ENCODE data around the gene EIF4B. TPM values are rescaled to one million over a fixed set of nuclear protein-coding genes. Genes with fewer than 3 reads are reported as not detected.

Gene EIF4B
- total RNA-seq, 2 donors from 2014 or later = 279 to 338 TPM

GRCh38 chr12:53062977-53063707 is 56.9 kb downstream of the EIF4B start:
- H3K36me3 ChIP-seq = peaks cover 64% of the 10 kb centered on the region

DNA sequence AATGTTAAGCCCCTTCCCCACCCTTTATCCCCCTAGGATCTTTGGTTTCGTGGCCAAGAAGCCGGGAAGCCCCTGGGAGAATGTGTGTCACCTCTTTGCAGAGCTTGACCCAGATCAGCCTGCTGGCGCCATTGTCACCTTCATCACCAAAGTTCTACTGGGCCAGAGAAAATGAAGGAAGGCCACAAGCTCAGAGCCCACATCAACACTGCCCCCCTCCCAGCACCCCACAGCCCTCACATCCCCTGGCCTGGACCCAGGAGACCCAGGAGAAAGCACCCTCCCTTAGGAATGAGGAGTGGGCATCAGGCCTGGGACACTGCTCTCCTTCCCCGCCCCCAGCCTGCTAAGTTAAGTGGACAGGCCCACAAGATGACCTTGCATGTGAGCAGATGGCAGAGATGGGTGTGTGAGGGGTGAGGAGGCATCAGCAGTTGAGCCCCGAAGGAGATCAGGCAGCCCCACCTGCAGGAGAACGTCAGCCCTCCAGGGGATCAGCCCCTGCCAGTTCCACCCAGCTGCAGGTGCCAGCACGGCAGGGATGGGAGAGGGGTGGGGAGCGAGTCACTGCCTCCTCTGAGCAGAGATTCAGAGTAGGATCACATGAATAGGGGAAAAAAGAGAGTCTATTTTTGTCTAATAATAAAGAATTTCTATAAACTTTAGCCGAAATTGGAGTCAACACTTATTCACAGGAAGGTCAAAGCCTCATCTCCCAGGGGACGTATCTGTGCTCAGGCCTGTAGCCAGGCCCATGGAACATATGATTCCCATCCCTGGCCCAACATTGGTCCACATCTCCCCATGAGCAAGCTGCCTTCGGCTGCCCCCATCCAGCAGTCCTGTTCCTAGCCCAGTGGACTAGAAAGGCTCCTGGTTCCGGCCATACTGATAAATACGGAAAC is 57.7 kb downstream of the EIF4B start:
- ATAC-seq (ENCODE audit: insufficient number of reproducible peaks, low FRiP score, low read depth) (peak; percentile 25), DNase-seq (ENCODE audit: low spot score) (no peak)
- no peak overlapping the region for H3K4me3 ChIP-seq
- peaks cover 56% of the 10 kb centered on the region for H3K36me3 ChIP-seq
- H3K27ac ChIP-seq = peak overlapping the region; percentile 78 to 83
- peaks cover 22 to 84% of the 10 kb centered on the region in 2 donors for H3K4me1 ChIP-seq (ENCODE audit: control insufficient read depth in 1 of 2, low read depth in 2 of 2)
- no peaks in the 10 kb centered on the region for H3K9me3 ChIP-seq
- no peaks in the 10 kb centered on the region for H3K27me3 ChIP-seq (replicated peaks; ENCODE audit: insufficient read depth)
- TF ChIP-seq, protein P1, sequence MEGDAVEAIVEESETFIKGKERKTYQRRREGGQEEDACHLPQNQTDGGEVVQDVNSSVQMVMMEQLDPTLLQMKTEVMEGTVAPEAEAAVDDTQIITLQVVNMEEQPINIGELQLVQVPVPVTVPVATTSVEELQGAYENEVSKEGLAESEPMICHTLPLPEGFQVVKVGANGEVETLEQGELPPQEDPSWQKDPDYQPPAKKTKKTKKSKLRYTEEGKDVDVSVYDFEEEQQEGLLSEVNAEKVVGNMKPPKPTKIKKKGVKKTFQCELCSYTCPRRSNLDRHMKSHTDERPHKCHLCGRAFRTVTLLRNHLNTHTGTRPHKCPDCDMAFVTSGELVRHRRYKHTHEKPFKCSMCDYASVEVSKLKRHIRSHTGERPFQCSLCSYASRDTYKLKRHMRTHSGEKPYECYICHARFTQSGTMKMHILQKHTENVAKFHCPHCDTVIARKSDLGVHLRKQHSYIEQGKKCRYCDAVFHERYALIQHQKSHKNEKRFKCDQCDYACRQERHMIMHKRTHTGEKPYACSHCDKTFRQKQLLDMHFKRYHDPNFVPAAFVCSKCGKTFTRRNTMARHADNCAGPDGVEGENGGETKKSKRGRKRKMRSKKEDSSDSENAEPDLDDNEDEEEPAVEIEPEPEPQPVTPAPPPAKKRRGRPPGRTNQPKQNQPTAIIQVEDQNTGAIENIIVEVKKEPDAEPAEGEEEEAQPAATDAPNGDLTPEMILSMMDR (IDR thresholded peaks at IDR 0.05) = no peak

More at GRCh38 chr12:53062977-53063707, 56.9 kb downstream of the EIF4B start:
- H3K27ac ChIP-seq = peak overlapping the region; percentile 78 to 84
- no peak for ATAC-seq (ENCODE audit: insufficient number of reproducible peaks, low FRiP score, low read depth)
- no peaks in the 10 kb centered on the region for H3K27me3 ChIP-seq (replicated peaks; ENCODE audit: insufficient read depth)
- TF ChIP-seq, protein P1 (IDR thresholded peaks at IDR 0.05) = no peak
- no peak overlapping the region for H3K4me3 ChIP-seq
- H3K4me1 ChIP-seq (ENCODE audit: control insufficient read depth in 1 of 2, low read depth in 2 of 2) = peaks cover 22 to 79% of the 10 kb centered on the region in 2 donors
- no peak for DNase-seq (ENCODE audit: low spot score)
- H3K9me3 ChIP-seq = no peaks in the 10 kb centered on the region

- H3K27me3 ChIP-seq (replicated peaks; ENCODE audit: insufficient read depth) = no peaks in the 10 kb centered on the region
- H3K36me3 ChIP-seq = peaks cover 48% of the 10 kb centered on the region
- peaks cover 22 to 88% of the 10 kb centered on the region in 2 donors for H3K4me1 ChIP-seq (ENCODE audit: control insufficient read depth in 1 of 2, low read depth in 2 of 2)
- TF ChIP-seq, protein P1 (IDR thresholded peaks at IDR 0.05) = no peak
- ATAC-seq (ENCODE audit: insufficient number of reproducible peaks, low FRiP score, low read depth) = no peak
- DNase-seq (ENCODE audit: low spot score) = no peak
- H3K9me3 ChIP-seq = no peaks in the 10 kb centered on the region
- no peak overlapping the region for H3K4me3 ChIP-seq
- peak overlapping the region; percentile 78 to 83 for H3K27ac ChIP-seq
Observed at GRCh38 chr12:53064613-53065436, 58.6 kb downstream of the EIF4B start.

DNA sequence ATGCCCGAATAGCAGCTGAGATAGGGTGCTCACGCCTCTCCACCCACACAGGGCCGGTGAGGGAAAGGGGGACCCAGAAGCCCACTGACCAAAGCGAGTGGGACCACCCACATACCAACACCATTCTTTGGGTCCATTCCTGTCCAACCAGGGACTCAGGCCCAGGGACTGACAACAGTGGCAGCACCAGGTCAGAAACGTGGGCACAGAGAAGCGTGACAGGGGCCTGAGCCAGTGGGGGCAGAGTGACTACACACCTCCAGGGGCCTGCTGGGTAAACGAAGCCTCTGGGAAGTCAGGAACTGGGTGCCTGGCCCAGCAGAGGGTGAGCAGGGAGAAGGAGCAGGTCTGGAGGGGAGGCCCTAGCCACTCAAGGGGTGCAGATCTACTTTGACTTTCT is 59.2 kb downstream of the EIF4B start:
- H3K9me3 ChIP-seq = no peaks in the 10 kb centered on the region
- ATAC-seq (ENCODE audit: insufficient number of reproducible peaks, low FRiP score, low read depth) (no peak), DNase-seq (ENCODE audit: low spot score) (no peak)
- H3K27me3 ChIP-seq (replicated peaks; ENCODE audit: insufficient read depth) = no peaks in the 10 kb centered on the region
- H3K36me3 ChIP-seq = peaks cover 43% of the 10 kb centered on the region
- peak overlapping the region; percentile 78 to 83 for H3K27ac ChIP-seq
- no peak overlapping the region for H3K4me3 ChIP-seq
- TF ChIP-seq, protein P1 (IDR thresholded peaks at IDR 0.05) = no peak
- H3K4me1 ChIP-seq (ENCODE audit: control insufficient read depth in 1 of 2, low read depth in 2 of 2) = peaks cover 26 to 89% of the 10 kb centered on the region in 2 donors
